Mesangial cell (primary cell): Measurements from ENCODE around the gene ZNF345. TPM values are rescaled to one million over a fixed set of nuclear protein-coding genes. Genes with fewer than 3 reads are reported as not detected.

Experiments
- total RNA-seq: library from RNA; depleted of rRNA; stranded (reverse); fragments of >200 nt; gene quantifications from 2 replicates; pipeline ENCODE4 v1.2.3, GENCODE V29; 2015

ZNF345 gene
- total RNA-seq: 1.1 and 1.3 TPM in 2 replicates

DNA sequence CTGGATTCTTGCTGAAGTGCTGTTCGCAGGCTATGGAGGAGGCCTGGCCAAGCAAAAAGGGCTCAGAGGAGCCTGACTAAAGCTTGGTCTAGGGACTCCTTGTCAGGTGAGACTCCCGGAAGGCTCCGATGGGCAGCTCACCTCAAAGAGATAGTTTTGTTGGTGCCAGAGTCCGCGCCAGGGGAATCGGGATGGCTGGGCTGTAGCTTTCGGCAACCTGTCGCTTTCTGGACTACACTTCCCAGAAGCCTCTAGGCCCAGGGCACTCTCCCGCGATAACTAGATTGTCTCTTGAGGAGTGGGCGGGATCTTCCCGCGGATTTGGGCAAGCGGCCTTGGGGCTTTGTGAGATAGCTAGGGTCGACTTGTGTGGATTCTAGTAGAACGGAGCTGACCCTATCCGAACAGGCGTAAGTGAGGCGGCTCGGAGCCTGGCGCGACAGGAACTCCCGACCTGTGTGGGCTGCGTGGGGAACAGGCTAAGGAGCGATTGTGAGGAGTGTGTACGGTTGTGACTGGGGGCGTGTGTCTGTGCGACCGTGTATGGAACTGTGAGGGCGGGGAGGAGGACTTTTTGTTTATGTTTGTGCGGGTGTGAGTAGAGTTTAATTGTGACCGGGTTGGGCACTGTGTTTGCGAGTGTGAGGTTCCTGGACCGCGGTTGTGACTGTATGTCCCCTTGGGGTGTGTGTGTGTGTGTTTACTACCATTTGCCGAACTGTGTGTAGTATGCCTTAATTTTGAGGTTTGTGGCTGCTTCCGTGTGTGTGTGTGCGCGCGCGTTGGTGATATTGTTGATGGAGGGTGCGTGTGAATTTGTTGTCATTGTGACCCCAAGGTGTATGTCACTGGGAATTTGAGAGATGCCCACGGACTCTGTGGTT lies at the start of gene ZNF345:
ZNF345 (plus strand) TSS at position 318 of the 884 bp plus-strand sequence. CDS start 25,955 bp downstream, outside the sequence.

GRCh38 chr19:36837906-36838783 lies 12.5 kb upstream of the ZNF345 start, which contains the start of gene ZNF790:
ZNF790 (minus strand) TSS chr19:36838387; CDS start chr19:36825619, 12,768 bp downstream.

GRCh38 chr19:36915992-36916830 lies 65.5 kb downstream of the ZNF345 start, which contains the start of the genes ZNF568 and ZNF829:
ZNF568 (plus strand) TSS chr19:36916332; CDS start chr19:36922771, 6,439 bp downstream.
ZNF829 (minus strand) TSS chr19:36916291; CDS start chr19:36915167, 1,124 bp downstream.

Other genes with a start within 250 kb of the ZNF345 start
- gene ZNF382, start 245.6 kb upstream of the ZNF345 start, total RNA-seq: 1.8 and 12.5 TPM in 2 replicates
- gene ZNF461, start 184.0 kb upstream of the ZNF345 start, total RNA-seq: 2.1 and 3.9 TPM in 2 replicates
- 2.3 and 2.9 TPM in 2 replicates for gene ZNF567, start 163.3 kb upstream of the ZNF345 start, total RNA-seq
- 1.6 and 2.6 TPM in 2 replicates for gene ZNF850, start 78.1 kb upstream of the ZNF345 start, total RNA-seq
- 0.81 and 2.3 TPM in 2 replicates for gene ZNF790, start 12.5 kb upstream of the ZNF345 start, total RNA-seq
- 1.5 and 1.6 TPM in 2 replicates for gene ZNF829, start 65.4 kb downstream of the ZNF345 start, total RNA-seq
- gene ZNF568, start 65.5 kb downstream of the ZNF345 start, total RNA-seq: 3.1 and 4.4 TPM in 2 replicates
- 1.5 and 3.8 TPM in 2 replicates for gene ZNF420, start 227.6 kb downstream of the ZNF345 start, total RNA-seq